ENCODE results near the gene HP.

DNA sequence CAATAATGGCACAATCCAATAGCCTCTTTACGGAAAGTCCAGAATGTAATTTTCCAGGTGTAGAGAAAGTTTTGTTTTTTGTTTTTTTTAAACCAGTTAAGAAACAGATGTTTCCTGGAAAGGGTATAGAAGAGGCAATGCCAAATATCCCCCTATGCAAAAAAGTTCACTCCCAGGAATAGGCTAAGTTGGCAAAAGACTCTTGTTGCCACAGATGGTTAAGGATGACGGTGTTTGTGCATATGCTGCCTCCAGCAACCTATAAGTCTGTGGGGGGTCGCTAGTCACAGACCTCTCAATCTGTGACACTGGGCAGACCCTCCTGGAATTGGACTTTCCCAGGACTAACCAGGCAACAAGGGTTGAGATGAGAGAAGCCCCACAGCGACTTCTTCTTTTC is 20.9 kb upstream of the HP start:
- TF ChIP-seq, protein P1, sequence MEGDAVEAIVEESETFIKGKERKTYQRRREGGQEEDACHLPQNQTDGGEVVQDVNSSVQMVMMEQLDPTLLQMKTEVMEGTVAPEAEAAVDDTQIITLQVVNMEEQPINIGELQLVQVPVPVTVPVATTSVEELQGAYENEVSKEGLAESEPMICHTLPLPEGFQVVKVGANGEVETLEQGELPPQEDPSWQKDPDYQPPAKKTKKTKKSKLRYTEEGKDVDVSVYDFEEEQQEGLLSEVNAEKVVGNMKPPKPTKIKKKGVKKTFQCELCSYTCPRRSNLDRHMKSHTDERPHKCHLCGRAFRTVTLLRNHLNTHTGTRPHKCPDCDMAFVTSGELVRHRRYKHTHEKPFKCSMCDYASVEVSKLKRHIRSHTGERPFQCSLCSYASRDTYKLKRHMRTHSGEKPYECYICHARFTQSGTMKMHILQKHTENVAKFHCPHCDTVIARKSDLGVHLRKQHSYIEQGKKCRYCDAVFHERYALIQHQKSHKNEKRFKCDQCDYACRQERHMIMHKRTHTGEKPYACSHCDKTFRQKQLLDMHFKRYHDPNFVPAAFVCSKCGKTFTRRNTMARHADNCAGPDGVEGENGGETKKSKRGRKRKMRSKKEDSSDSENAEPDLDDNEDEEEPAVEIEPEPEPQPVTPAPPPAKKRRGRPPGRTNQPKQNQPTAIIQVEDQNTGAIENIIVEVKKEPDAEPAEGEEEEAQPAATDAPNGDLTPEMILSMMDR (conservative IDR thresholded peaks at IDR 0.05; ENCODE audit: low read depth, low read length): no peak
- TF ChIP-seq EZH2 (IDR thresholded peaks at IDR 0.05; ENCODE audit: low read length, unreplicated experiment): no peak

All from PC-3 (cell line).